ENCODE results near the gene KLHL20.
"Not testable (repeated sequence)": the region's sequence is repeated elsewhere in the genome, so short reads cannot be mapped to it uniquely, and the experiment has no call there.

KLHL20 gene, protein sequence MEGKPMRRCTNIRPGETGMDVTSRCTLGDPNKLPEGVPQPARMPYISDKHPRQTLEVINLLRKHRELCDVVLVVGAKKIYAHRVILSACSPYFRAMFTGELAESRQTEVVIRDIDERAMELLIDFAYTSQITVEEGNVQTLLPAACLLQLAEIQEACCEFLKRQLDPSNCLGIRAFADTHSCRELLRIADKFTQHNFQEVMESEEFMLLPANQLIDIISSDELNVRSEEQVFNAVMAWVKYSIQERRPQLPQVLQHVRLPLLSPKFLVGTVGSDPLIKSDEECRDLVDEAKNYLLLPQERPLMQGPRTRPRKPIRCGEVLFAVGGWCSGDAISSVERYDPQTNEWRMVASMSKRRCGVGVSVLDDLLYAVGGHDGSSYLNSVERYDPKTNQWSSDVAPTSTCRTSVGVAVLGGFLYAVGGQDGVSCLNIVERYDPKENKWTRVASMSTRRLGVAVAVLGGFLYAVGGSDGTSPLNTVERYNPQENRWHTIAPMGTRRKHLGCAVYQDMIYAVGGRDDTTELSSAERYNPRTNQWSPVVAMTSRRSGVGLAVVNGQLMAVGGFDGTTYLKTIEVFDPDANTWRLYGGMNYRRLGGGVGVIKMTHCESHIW

GRCh38 chr1:173714759-173715537 lies at the start of gene KLHL20:
Gene KLHL20 (plus strand): TSS chr1:173714981. CDS start chr1:173716044, 1,063 bp downstream.
- peak; percentile 88 for DNase-seq (ENCODE audit: low spot score)

GRCh38 chr1:173666646-173667045 lies 48.1 kb upstream of the KLHL20 start:
- no peak for DNase-seq (ENCODE audit: low spot score)

- peak; percentile 71 for DNase-seq (ENCODE audit: low spot score)
These were observed 45.3 kb upstream of the KLHL20 start, which contains the start of gene ANKRD45 for GRCh38 chr1:173669491-173669941. Gene ANKRD45 (minus strand): TSS chr1:173669851. CDS start chr1:173659418, 10,433 bp downstream.

DNA sequence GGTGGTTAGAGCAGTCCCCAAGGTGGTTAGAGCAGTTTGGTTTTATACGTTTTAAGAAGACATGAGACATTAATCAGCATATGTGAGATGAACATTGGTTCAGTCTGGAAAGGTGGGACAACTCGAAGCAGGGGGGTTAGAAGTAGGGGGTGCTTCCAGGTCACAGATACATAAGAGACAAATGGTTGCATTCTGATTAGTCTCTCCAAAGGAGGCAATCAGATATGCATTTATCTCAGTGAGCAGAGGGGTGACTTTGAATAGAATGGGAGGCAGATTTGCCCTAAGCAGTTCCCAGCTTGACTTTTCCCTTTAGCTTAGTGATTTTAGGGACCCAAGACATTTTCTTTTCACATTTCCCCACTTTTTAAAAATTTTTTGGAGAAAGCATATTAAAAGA lies 40.3 kb upstream of the KLHL20 start:
- not testable (repeated sequence) for DNase-seq (ENCODE audit: low spot score)

- not testable (repeated sequence) for DNase-seq (ENCODE audit: low spot score)
These were observed 34.6 kb upstream of the KLHL20 start for GRCh38 chr1:173680152-173680551.

DNA sequence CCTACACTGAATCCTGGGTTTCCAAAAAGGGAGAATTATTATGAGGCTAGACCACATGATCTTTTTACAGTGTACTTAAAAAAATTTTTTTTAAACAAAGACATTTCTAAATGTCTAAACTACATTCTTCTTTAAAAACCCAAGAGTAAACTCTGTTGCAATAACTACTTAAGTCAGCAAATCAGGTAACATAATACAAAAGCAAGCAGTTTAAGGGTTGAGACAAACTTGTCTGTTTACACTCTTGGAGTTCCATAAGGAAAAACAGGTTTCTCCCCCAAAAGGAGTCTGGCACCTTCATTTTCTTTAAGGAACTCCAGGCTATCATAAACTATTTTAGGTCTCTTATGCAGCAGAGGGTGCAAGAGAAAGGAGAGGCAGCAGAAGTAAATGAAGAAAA lies 32.6 kb upstream of the KLHL20 start:
- no peak for DNase-seq (ENCODE audit: low spot score)

GRCh38 chr1:173683838-173684237 lies 30.9 kb upstream of the KLHL20 start:
- DNase-seq (ENCODE audit: low spot score), result not testable (repeated sequence)

GRCh38 chr1:173685121-173685520 lies 29.7 kb upstream of the KLHL20 start:
- DNase-seq (ENCODE audit: low spot score), result not testable (repeated sequence)

GRCh38 chr1:173688300-173688699 lies 26.5 kb upstream of the KLHL20 start:
- no peak for DNase-seq (ENCODE audit: low spot score)

DNA sequence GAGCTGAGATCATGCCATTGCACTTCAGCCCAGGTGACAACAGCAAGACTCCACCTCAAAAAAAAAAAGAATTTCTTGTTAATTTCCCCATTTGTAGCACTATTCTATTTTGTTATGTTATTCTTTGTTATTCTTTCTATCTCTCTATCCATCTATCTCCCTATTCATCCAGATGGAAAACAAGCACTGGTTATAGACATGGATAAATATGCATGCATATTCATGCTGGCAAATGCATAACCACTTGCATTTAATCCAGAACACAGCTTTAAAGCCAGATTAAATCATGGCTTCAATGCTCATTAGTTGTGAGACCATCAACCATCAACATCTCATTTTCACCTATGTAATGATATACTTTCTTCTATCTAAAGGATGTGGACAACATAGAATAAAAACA lies 21.5 kb upstream of the KLHL20 start:
- no peak for DNase-seq (ENCODE audit: low spot score)

DNA sequence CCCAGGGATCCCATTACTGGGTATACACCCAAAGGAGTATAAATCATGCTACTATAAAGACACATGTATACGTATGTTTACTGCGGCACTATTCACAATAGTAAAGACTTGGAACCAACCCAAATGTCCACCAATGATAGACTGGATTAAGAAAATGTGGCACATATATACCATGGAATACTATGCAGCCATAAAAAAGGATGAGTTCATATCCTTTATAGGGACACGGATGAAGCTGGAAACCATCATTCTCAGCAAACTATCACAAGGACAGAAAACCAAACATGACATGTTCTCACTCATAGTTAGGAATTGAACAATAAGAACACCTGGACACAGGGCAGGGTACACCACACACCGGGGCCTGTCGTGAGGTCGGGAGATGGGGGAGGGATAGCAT lies 13.5 kb upstream of the KLHL20 start:
- DNase-seq (ENCODE audit: low spot score), result not testable (repeated sequence)

DNA sequence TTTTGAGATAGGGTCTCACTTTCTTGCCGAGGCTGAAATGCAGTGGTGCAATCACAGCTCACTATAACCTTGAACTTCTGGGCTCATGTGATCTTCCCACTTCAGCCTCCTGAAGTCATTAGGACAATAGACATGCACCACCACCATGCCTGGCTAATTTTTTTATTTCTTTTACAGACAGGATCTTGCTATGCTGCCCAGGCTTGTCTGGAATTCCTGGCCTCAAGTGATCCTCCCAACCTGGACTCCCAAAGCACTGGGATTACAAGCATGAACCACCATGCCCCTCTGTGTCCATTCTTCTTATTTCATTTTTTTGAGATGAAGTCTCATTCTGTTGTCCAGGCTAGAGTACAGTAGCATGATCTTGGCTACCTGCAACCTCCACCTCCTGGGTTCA lies 12.0 kb upstream of the KLHL20 start:
- DNase-seq (ENCODE audit: low spot score), result no peak

- no peak for DNase-seq (ENCODE audit: low spot score)
These were observed 9.7 kb upstream of the KLHL20 start for GRCh38 chr1:173705117-173705516.

- no peak for DNase-seq (ENCODE audit: low spot score)
These were observed 6.0 kb upstream of the KLHL20 start for GRCh38 chr1:173708787-173709186.

DNA sequence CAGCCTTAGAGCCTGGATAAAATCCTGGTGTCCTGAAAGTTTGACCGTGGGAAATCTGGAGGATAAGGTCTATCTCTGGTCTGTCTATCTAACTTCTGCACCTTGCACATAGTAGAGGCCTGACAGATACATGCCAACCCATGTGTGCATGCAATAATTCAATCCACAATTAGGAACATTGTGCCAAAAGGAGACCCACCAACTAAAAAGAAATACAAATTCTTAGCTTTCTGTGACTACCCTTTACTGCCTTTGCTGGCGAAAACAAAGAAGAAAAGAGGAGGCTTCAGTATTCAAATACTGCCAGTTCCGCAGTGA lies 381 bp upstream of the KLHL20 start:
- no peak for DNase-seq (ENCODE audit: low spot score)

DNA sequence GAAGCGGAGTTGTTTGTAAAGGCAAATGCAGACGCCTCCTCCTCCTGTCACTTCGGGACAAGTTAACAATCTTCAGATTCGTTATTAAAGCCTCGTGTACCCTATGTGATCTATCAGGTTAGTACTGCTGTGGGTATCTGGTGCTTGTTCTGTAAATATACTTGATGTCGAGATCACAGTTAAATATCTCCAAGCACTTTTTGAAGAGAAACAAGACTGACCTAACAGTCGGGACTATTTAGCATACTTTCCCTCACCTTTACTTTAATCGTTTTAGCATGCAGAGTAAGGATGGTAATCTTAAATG lies 710 bp downstream of the KLHL20 start:
- DNase-seq (ENCODE audit: low spot score), result no peak

DNA sequence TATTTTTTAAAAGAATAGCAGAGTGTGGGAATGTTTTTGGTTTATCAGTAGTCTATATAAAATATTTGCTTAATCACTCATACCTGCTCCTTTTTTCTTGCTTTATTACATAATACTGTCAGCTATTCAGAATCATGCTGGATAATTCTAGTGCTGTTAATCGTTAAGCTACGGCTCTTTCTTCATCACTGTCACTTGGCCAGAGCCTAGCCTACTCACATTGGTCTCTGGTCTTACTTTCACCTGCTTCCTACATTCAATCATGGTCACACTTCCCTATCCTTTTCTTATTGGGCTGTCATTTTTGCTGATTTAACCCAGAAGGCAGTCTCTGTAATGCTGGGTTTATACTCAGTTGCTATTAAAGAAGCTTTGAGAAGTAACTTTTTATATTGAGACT lies 2.5 kb downstream of the KLHL20 start:
- DNase-seq (ENCODE audit: low spot score), result no peak

GRCh38 chr1:173731331-173731730 lies 16.6 kb downstream of the KLHL20 start:
- not testable (repeated sequence) for DNase-seq (ENCODE audit: low spot score)

GRCh38 chr1:173733912-173734311 lies 19.1 kb downstream of the KLHL20 start:
- peak; percentile 13 for DNase-seq (ENCODE audit: low spot score)

- not testable (repeated sequence) for DNase-seq (ENCODE audit: low spot score)
These were observed 21.3 kb downstream of the KLHL20 start for GRCh38 chr1:173736104-173736503.

DNA sequence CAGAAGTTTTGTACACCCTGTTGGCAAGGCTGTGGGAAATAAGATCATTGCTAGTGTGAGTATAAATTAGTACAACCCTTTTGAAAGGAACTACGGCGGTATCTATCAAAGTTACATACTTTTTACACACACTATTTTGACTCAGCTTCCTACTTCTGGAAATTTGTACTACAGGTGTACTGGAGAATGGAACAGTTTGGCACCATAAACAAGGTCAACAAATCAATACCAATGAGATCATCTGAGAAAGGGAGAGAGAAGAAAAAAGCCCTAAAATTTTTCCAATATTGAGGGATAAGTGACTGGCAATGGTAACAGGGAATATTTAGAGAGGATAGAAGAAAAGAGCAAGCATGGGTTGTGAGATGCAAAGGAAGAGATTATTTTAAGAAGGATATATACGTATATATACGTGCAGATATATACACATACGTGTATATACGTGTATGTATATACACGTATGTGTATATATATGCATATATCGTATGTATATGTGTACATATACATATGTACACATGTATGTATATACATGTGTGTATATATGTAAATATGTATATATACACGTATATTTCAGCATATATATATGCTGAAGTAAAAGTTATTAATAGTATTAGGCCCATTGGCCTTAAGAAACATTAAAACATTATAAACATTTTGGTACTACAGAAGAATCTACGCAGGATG lies 27.6 kb downstream of the KLHL20 start:
- DNase-seq (ENCODE audit: low spot score), result no peak

- DNase-seq (ENCODE audit: low spot score), result no peak
These were observed 29.9 kb downstream of the KLHL20 start for GRCh38 chr1:173744651-173745050.
